ENCODE results near the gene DNAH1. TPM values are rescaled to one million over a fixed set of nuclear protein-coding genes. Genes with fewer than 3 reads are reported as not detected.

Gene DNAH1
- total and polyA plus RNA-seq, 2 of the 13 experiments (the other 11 are each of a cell fraction or from before 2014, with no cell fraction given): 0.64 to 3.5 TPM

- TF ChIP-seq ZBTB34 (CRISPR knock-in tag; IDR thresholded peaks at IDR 0.05) (0 out of 2 replicates have a peak, but pooled peaks have one; percentile 18), ARNT2 (CRISPR knock-in tag; IDR thresholded peaks at IDR 0.05; ENCODE audit: low read depth) (0 out of 2 replicates have a peak, but pooled peaks have one; percentile 13), SNRNP70 (IDR thresholded peaks at IDR 0.05; ENCODE audit: low read depth, low read length) (no peak), ZNF563 (CRISPR knock-in tag; IDR thresholded peaks at IDR 0.05) (0 out of 2 replicates have a peak, but pooled peaks have one; percentile 14), SAP130 (CRISPR knock-in tag; IDR thresholded peaks at IDR 0.05; ENCODE audit: low read depth) (peak; percentile 12; the same call in 1 of the 2 replicates), THRA (CRISPR knock-in tag; IDR thresholded peaks at IDR 0.05; ENCODE audit: borderline replicate concordance) (0 out of 2 replicates have a peak, but pooled peaks have one; percentile 11), RORA (CRISPR knock-in tag; IDR thresholded peaks at IDR 0.05) (no peak), CEBPG (CRISPR knock-in tag; IDR thresholded peaks at IDR 0.05) (peak; percentile 56), ZFX (CRISPR knock-in tag; IDR thresholded peaks at IDR 0.05; ENCODE audit: low read depth) (peak; percentile 93), NFIC (IDR thresholded peaks at IDR 0.05; ENCODE audit: low read length) (no peak), U2AF1 (optimal IDR thresholded peaks at IDR 0.05; ENCODE audit: low read depth, low read length) (no peak), ZNF501 (CRISPR knock-in tag; IDR thresholded peaks at IDR 0.05) (0 out of 2 replicates have a peak, but pooled peaks have one; percentile 18), NFKBIZ (CRISPR knock-in tag; IDR thresholded peaks at IDR 0.05) (0 out of 2 replicates have a peak, but pooled peaks have one; percentile 14), NFE2L1 (CRISPR knock-in tag; IDR thresholded peaks at IDR 0.05; ENCODE audit: borderline replicate concordance) (no peak), HCFC1 (IDR thresholded peaks at IDR 0.05; ENCODE audit: low read depth, low read length) (no peak), HBP1 (CRISPR knock-in tag; IDR thresholded peaks at IDR 0.05; ENCODE audit: low read depth) (0 out of 2 replicates have a peak, but pooled peaks have one; percentile 11), ZNF772 (CRISPR knock-in tag; IDR thresholded peaks at IDR 0.05) (0 out of 2 replicates have a peak, but pooled peaks have one; percentile 25), ZNF383 (CRISPR knock-in tag; IDR thresholded peaks at IDR 0.05; ENCODE audit: borderline replicate concordance) (no peak), HMGXB3 (CRISPR knock-in tag; IDR thresholded peaks at IDR 0.05; ENCODE audit: borderline replicate concordance) (no peak), EZH2 (conservative IDR thresholded peaks at IDR 0.05; ENCODE audit: low read depth, low read length) (no peak), ZNF264 (CRISPR knock-in tag; IDR thresholded peaks at IDR 0.05) (no peak)
Observed at GRCh38 chr3:52286777-52287110, 29.4 kb upstream of the DNAH1 start (continued).
